ENCODE data around the gene CEMIP.

GRCh38 chr15:80953953-80954778, 175.0 kb downstream of the CEMIP start:
- TF ChIP-seq CTCF (CRISPR knock-in tag; IDR thresholded peaks at IDR 0.05) (peak; percentile 28; the same call in 1 of the 2 replicates), SNAI1 (CRISPR knock-in tag; IDR thresholded peaks at IDR 0.05; ENCODE audit: borderline replicate concordance) (no peak)
